Fibroblast of villous mesenchyme (primary cell): ENCODE data around the gene ZDHHC3. TPM values are rescaled to one million over a fixed set of nuclear protein-coding genes. Genes with fewer than 3 reads are reported as not detected.

Experiments
- DNase-seq: peaks from one replicate; pipeline ENCODE4 v3.0.0-alpha.2; 2010; ENCODE audit warnings: low read depth
- H3K4me3 ChIP-seq: 2 replicates; pipeline ENCODE4 v1.5.1; 2011; ENCODE audit warnings: low read depth, mild to moderate bottlenecking, low read length
- total RNA-seq: library from RNA; depleted of rRNA; stranded (reverse); fragments of >200 nt; gene quantifications from 2 replicates; pipeline ENCODE4 v1.2.3, GENCODE V29; 2012
- TF ChIP-seq, protein P1 (sequence below): IDR thresholded peaks from 2 replicates; pipeline ENCODE4 v1.5.1; 2012; ENCODE audit warnings: low read depth, mild to moderate bottlenecking, low read length; ENCODE audit not compliant: insufficient read depth

The ZDHHC3 gene
- total RNA-seq, 1 donor: 60.0 TPM

DNA sequence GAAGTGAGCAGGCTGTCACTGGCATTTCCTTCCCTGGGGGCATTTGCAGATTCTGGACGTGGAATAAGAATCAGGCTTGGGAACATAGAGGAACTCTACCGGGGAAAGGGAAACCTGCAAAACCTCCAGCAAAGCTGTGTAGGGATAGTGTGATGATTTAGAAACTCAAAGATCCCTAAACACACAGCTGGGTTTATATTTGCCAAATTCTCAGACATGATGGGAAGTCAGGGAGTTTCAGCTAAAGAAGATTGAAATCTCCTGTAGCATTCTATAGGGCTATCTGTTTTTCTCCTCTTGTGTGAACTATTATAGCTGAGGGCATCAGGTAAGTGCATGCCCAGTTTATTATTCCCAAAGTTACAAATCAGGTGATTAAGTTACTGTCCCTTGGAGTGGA is 40.9 kb upstream of the ZDHHC3 start:
- TF ChIP-seq, protein P1, sequence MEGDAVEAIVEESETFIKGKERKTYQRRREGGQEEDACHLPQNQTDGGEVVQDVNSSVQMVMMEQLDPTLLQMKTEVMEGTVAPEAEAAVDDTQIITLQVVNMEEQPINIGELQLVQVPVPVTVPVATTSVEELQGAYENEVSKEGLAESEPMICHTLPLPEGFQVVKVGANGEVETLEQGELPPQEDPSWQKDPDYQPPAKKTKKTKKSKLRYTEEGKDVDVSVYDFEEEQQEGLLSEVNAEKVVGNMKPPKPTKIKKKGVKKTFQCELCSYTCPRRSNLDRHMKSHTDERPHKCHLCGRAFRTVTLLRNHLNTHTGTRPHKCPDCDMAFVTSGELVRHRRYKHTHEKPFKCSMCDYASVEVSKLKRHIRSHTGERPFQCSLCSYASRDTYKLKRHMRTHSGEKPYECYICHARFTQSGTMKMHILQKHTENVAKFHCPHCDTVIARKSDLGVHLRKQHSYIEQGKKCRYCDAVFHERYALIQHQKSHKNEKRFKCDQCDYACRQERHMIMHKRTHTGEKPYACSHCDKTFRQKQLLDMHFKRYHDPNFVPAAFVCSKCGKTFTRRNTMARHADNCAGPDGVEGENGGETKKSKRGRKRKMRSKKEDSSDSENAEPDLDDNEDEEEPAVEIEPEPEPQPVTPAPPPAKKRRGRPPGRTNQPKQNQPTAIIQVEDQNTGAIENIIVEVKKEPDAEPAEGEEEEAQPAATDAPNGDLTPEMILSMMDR: no peak
- DNase-seq: no peak
- H3K4me3 ChIP-seq: no peak overlapping the region

DNA sequence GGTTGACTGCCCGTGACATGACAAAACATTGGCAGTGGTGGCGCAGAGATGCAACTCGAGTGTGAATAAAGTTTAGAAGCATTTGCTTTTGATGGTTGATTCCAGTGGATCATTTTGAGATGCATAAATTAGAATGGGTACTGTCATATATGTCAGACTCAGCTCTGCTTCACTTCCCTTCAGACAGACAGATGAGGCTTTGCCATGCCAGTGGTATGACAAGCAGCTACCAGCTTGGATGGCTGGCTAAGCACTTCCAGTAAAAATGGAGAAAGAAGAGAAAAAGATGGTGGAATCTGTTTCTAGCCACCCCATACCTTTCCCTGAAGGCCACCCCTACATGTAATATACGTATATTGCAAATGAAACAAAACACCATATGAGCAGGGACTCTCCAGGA is 36.6 kb upstream of the ZDHHC3 start:
- no peak overlapping the region for H3K4me3 ChIP-seq
- DNase-seq: no peak
- TF ChIP-seq, protein P1: no peak

DNA sequence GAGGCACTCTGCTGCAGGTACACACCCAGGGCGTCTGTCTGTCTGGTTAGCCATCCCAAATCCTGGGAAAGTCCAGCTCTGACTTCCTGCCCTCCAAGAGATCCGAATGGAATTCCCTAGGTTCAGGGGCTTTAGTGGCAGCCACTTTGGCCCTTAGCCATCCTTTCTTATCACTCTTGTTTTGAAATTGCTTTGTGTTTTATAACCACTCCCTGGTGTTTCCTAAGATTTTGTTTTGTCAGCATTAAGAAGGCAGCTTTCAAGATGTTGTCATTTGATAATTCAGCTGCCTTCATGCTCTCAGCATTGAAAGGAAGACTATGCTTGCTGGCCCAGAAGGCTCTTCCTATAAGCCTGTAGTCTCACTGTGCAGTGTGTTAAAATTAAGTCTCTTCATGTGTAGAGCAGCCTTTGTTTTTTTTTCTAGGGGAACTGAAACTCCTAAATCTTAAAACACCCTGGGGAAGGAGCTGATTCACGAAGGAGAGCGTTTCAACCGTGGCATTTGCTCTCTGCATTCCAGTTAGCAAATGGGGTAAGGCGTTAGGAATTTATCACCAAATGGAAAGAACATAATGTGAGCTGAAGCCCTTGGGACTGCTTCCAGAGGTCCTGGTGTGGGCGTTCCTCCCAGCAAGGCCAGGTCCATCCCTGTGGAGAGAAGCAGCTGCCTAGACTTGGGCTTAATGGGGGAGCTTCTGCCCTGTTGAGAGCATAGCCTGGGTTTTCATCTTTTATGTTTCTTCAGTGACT is 36.0 kb upstream of the ZDHHC3 start:
- H3K4me3 ChIP-seq: peak overlapping the region; percentile 24
- TF ChIP-seq, protein P1: no peak
- DNase-seq: peak; percentile 89

DNA sequence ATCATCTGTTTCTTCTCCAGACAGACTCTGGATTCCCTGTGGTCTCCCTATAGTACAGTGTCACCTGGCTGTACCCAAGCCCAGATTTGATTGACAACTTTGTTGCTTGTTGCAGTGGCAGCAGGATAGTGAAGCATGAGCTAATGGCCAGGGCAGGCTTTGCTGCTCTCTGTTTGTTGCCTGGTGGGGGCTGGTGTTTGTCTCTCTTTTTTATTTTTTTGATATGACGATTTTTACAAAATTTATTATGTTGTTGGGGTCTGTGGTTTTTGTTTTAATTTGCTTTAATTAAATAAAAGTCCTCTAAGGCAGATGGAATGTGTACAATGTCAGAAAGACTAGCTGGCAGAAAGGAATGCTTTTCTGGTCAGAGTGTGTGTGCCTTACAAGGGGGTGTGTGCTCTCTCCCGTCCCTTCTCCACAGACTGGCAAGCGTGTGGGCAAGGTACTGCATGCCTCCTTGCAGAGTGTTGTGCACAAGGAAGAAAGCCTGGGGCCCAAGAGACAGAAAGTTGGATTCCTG is 34.9 kb upstream of the ZDHHC3 start:
- peak; percentile 62 for DNase-seq
- H3K4me3 ChIP-seq: peak overlapping the region; percentile 7
- TF ChIP-seq, protein P1: no peak

DNA sequence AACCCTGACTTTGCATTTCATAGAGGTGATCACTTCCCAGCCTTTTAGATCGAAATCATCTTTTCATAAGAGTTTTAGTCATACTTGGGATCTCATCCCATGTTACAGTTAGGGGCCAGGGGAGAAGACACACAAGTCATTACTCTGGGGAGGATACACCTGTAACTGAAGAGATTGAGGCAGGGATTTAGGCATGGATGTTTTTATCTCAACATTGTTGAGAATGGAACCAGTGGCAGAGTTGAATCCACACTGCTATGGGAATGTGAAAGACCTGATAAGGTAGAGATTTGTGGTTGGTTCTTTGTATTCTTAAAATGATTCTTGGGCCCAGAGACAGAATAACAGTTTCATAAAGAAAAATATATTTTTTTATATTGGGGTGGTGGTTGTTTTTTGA is 33.9 kb upstream of the ZDHHC3 start:
- TF ChIP-seq, protein P1: no peak
- DNase-seq: no peak
- H3K4me3 ChIP-seq: no peak overlapping the region

DNA sequence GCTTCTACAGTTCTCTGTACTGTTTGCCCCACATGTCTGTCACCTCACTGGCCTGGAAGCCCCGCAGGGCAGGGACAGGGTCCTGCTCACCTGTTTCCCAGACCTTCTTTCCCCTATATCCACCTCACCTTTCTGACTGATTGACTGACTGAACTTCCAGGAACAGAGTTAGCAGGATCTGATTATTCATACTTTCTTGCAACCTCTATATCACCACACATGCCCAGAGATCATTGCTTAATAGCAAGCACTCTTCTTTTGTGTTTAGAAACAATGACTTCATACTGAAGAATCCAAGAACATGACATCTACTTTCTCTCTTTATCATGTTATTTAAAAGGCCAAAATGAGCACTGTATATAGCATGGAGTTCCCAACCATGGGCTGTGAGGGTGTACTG is 32.1 kb upstream of the ZDHHC3 start:
- DNase-seq: no peak
- TF ChIP-seq, protein P1: no peak
- no peak overlapping the region for H3K4me3 ChIP-seq
